ENCODE measurements around the gene HLA-A. TPM values are rescaled to one million over a fixed set of nuclear protein-coding genes. Genes with fewer than 3 reads are reported as not detected.
"Not testable (repeated sequence)": the region's sequence is repeated elsewhere in the genome, so short reads cannot be mapped to it uniquely, and the experiment has no call there.

Gene HLA-A
- polyA plus RNA-seq, 6 donors from 2014 or later, result 1,115 to 2,161 (median 1,804) TPM

GRCh38 chr6:29924731-29925130, 17.6 kb upstream of the HLA-A start:
- no peak overlapping the region for H3K27ac Mint-ChIP-seq
- peaks cover 14 to 39% (median 38%) of the 10 kb centered on the region in 3 donors for H3K4me1 Mint-ChIP-seq
- ATAC-seq (ENCODE audit: low read depth in 2 of 2) (no peak), DNase-seq (no peak)
- H3K4me3 Mint-ChIP-seq, result peak overlapping the region in 4 of 8 donors; percentile 37 to 87 (median 56)
- no peaks in the 10 kb centered on the region for H3K9me3 Mint-ChIP-seq
- H3K36me3 Mint-ChIP-seq, result no peaks in the 10 kb centered on the region
- H3K27me3 Mint-ChIP-seq, result no peaks in the 10 kb centered on the region

GRCh38 chr6:29925321-29925720, 17.0 kb upstream of the HLA-A start:
- Mint-ChIP-seq H3K36me3 (no peaks in the 10 kb centered on the region), H3K4me3 (peak overlapping the region in 7 of 8 donors; percentile 83 to 96 (median 91)), H3K4me1 (peaks cover 15 to 43% (median 42%) of the 10 kb centered on the region in 3 donors), H3K27ac (peak overlapping the region; percentile 65 to 97 (median 91)), H3K9me3 (no peaks in the 10 kb centered on the region), H3K27me3 (no peaks in the 10 kb centered on the region)
- no peak for ATAC-seq (ENCODE audit: low read depth in 2 of 2)
- DNase-seq, result no peak

GRCh38 chr6:29925727-29926412, 16.5 kb upstream of the HLA-A start:
- DNase-seq, result no peak
- ATAC-seq (ENCODE audit: low read depth in 2 of 2), result peak in 1 of 2 donors; percentile 13
- H3K4me3 Mint-ChIP-seq, result peak overlapping the region in 7 of 8 donors; percentile 83 to 96 (median 91)
- H3K27me3 Mint-ChIP-seq, result no peaks in the 10 kb centered on the region
- no peaks in the 10 kb centered on the region for H3K9me3 Mint-ChIP-seq
- peak overlapping the region; percentile 89 to 99 (median 92) for H3K27ac Mint-ChIP-seq
- H3K36me3 Mint-ChIP-seq, result peaks cover 0 to 2% of the 10 kb centered on the region in 2 donors
- peaks cover 15 to 43% (median 42%) of the 10 kb centered on the region in 3 donors for H3K4me1 Mint-ChIP-seq

GRCh38 chr6:29926413-29927274, 15.7 kb upstream of the HLA-A start:
- no peaks in the 10 kb centered on the region for H3K9me3 Mint-ChIP-seq
- peak; percentile 82 to 85 for ATAC-seq (ENCODE audit: low read depth in 2 of 2)
- peak overlapping the region; percentile 89 to 99 (median 92) for H3K27ac Mint-ChIP-seq

DNA sequence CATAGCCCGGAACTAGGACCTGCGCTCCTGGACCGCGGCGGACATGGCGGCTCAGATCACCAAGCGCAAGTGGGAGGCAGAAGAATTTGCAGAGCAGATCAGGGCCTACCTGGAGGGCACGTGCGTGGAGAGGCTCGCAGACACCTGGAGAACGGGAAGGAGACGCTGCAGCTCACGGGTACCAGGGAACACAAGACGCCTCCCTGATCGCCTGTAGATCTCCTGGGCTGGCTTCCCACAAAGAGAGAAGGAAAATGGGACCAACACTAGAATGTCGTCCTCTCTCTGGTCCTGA, 15.1 kb upstream of the HLA-A start:
- no peak for ATAC-seq (ENCODE audit: low read depth in 2 of 2)
- peaks cover 0 to 4% of the 10 kb centered on the region in 2 donors for H3K36me3 Mint-ChIP-seq
- H3K27me3 Mint-ChIP-seq, result no peaks in the 10 kb centered on the region
- no peaks in the 10 kb centered on the region for H3K9me3 Mint-ChIP-seq
- H3K4me1 Mint-ChIP-seq, result peaks cover 15 to 43% (median 42%) of the 10 kb centered on the region in 3 donors
- no peak for DNase-seq
- H3K27ac Mint-ChIP-seq, result peak overlapping the region in 5 of 6 donors; percentile 82 to 99 (median 92)
- peak overlapping the region in 7 of 8 donors; percentile 83 to 96 (median 95) for H3K4me3 Mint-ChIP-seq

More at GRCh38 chr6:29926413-29927274, 15.7 kb upstream of the HLA-A start:
- H3K36me3 Mint-ChIP-seq, result peaks cover 0 to 4% of the 10 kb centered on the region in 2 donors
- H3K4me3 Mint-ChIP-seq, result peak overlapping the region in 7 of 8 donors; percentile 83 to 96 (median 95)
- DNase-seq, result peak; percentile 71
- no peaks in the 10 kb centered on the region for H3K27me3 Mint-ChIP-seq
- H3K4me1 Mint-ChIP-seq, result peaks cover 15 to 43% (median 42%) of the 10 kb centered on the region in 3 donors

DNA sequence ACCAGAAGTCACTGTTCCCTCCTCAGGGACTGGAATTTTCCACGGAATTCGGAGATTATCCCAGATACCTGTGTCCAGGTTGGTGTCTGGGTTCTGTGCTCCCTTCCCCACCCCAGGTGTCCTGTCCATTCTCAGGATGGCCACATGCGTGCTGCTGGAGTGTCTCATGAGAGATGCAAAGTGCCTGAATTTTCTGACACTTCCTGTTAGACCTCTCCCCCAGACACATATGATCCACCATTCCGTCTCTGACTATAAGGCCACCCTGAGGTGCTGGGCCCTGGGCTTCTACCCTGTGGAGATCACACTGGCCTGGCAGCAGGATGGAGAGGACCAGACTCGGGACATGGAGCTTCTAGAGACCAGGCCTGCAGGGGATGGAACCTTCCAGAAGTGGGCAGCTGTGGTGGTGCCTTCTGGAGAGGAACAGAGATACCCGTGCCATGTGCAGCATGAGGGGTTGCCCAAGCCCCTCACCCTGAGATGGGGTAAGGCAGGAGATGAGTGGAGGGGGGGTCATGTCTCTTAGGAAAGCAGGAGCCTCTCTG, 14.4 kb upstream of the HLA-A start:
- Mint-ChIP-seq H3K27ac (peak overlapping the region in 3 of 6 donors; percentile 31 to 92 (median 90)), H3K36me3 (peaks cover 0 to 4% of the 10 kb centered on the region in 2 donors), H3K27me3 (no peaks in the 10 kb centered on the region), H3K9me3 (no peaks in the 10 kb centered on the region), H3K4me3 (peak overlapping the region in 4 of 8 donors; percentile 39 to 96 (median 89)), H3K4me1 (peaks cover 15 to 43% (median 42%) of the 10 kb centered on the region in 3 donors)
- ATAC-seq (ENCODE audit: low read depth in 2 of 2) (no peak), DNase-seq (no peak)

GRCh38 chr6:29930047-29930446, 12.3 kb upstream of the HLA-A start:
- Mint-ChIP-seq H3K4me1 (peaks cover 15 to 43% (median 39%) of the 10 kb centered on the region in 3 donors), H3K27ac (peak overlapping the region in 1 of 6 donors; percentile 49)
- not testable (repeated sequence) for ATAC-seq (ENCODE audit: low read depth in 2 of 2); DNase-seq; H3K4me3 Mint-ChIP-seq; H3K9me3 Mint-ChIP-seq; H3K36me3 Mint-ChIP-seq; H3K27me3 Mint-ChIP-seq

DNA sequence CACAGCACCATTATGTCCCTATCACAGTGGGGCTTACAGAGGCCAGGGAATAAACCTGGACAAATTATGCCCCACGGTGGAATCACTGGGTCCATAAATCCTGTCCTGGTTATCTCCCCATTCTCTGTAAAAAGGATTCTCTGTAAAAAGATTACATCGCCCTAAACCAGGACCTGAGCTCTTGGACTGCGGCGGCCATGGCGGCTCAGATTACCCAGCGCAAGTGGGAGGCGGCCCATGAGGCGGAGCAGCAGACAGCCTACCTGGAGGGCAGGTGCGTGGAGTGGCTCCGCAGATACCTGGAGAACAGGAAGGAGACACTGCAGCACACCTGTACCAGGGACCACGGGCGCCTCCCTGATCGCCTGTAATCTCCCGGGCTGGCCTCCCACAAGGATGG, 8.4 kb upstream of the HLA-A start:
- ATAC-seq (ENCODE audit: low read depth in 2 of 2), result no peak
- H3K36me3 Mint-ChIP-seq, result peaks cover 0 to 4% of the 10 kb centered on the region in 2 donors
- H3K27me3 Mint-ChIP-seq, result peaks cover 0 to 4% (median 0%) of the 10 kb centered on the region in 3 donors

GRCh38 chr6:29935273-29935955, 6.9 kb upstream of the HLA-A start:
- no peak for ATAC-seq (ENCODE audit: low read depth in 2 of 2)
- Mint-ChIP-seq H3K4me1 (peaks cover 0 to 15% (median 8%) of the 10 kb centered on the region in 3 donors), H3K4me3 (no peak overlapping the region), H3K9me3 (no peaks in the 10 kb centered on the region), H3K27me3 (peaks cover 0 to 4% (median 0%) of the 10 kb centered on the region in 3 donors), H3K27ac (no peak overlapping the region), H3K36me3 (peaks cover 0 to 4% of the 10 kb centered on the region in 2 donors)
- no peak for DNase-seq

More for the DNA sequence above, 8.4 kb upstream of the HLA-A start:
- Mint-ChIP-seq H3K27ac (no peak overlapping the region), H3K4me3 (no peak overlapping the region), H3K4me1 (peaks cover 7 to 18% (median 14%) of the 10 kb centered on the region in 3 donors), H3K9me3 (no peaks in the 10 kb centered on the region)
- no peak for DNase-seq

GRCh38 chr6:29938746-29939508, 3.4 kb upstream of the HLA-A start:
- Mint-ChIP-seq H3K36me3 (peaks cover 0 to 5% of the 10 kb centered on the region in 2 donors), H3K4me3 (peak overlapping the region in 2 of 8 donors; percentile 38 to 74), H3K9me3 (no peaks in the 10 kb centered on the region), H3K4me1 (peaks cover 21 to 36% (median 36%) of the 10 kb centered on the region in 3 donors), H3K27ac (peak overlapping the region in 4 of 6 donors; percentile 13 to 86 (median 70)), H3K27me3 (peaks cover 0 to 4% (median 0%) of the 10 kb centered on the region in 3 donors)
- ATAC-seq (ENCODE audit: low read depth in 2 of 2), result no peak
- DNase-seq, result no peak

GRCh38 chr6:29941016-29941415, 1.3 kb upstream of the HLA-A start:
- Mint-ChIP-seq H3K36me3 (peaks cover 14 to 20% of the 10 kb centered on the region in 2 donors), H3K4me1 (peaks cover 39 to 57% (median 57%) of the 10 kb centered on the region in 3 donors), H3K9me3 (no peaks in the 10 kb centered on the region), H3K27ac (peak overlapping the region; percentile 99 to 100 (median 100)), H3K27me3 (no peaks in the 10 kb centered on the region), H3K4me3 (peak overlapping the region; percentile 84 to 99 (median 96))
- no peak for ATAC-seq (ENCODE audit: low read depth in 2 of 2)
- no peak for DNase-seq

DNA sequence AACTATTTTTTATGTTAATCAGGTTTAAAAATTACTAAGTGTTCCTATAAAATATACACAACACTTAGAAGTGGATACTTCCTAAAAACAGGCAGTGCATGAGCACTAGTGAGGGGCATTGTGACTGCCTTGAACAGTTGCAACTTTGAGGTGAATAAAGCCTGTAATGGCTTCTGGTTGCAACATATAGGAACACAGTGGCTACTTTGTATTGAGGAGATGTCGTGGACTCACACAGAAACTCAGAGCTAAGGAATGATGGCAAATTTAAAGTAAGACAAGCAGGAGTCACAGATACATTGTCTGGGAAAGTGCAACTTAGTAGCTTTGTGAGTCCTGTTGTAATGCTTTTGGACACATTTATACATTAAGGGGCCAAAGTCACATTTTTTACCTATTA, 861 bp upstream of the HLA-A start:
- ATAC-seq (ENCODE audit: low read depth in 2 of 2), result no peak
- Mint-ChIP-seq H3K36me3 (peaks cover 18 to 25% of the 10 kb centered on the region in 2 donors), H3K27ac (peak overlapping the region; percentile 100), H3K9me3 (no peaks in the 10 kb centered on the region), H3K4me1 (peaks cover 43 to 61% (median 61%) of the 10 kb centered on the region in 3 donors), H3K4me3 (peak overlapping the region; percentile 88 to 99 (median 98)), H3K27me3 (no peaks in the 10 kb centered on the region)
- DNase-seq, result no peak

Data from naive B cell (primary cell).